Common myeloid progenitor, CD34-positive (primary cell): ENCODE results near the gene EFTUD2.

Experiments used
- CTCF ChIA-PET: fragments of 350-600 bp; sonication (Branson Sonifier 250); formaldehyde crosslinking; loops from one replicate; lab custom pipeline; 2021; ENCODE audit warnings: antibody characterized with exemption; lab: Charles Lee
- POLR2A ChIA-PET: fragments of 350-600 bp; sonication (Branson Sonifier 250); formaldehyde crosslinking; loops from one replicate; lab custom pipeline; 2021; ENCODE audit warnings: antibody characterized with exemption; lab: Charles Lee
- DNase-seq, 3 donors: peaks; one replicate each; pipeline versions ENCODE4 v3.0.0 to v3.0.0-alpha.2; 2013
- H3K27ac ChIP-seq, 2 experiments: 1 replicate in 1 of 2; 2 replicates in 1 of 2; pipeline ENCODE4 v1.7.0; 2013; ENCODE audit warnings: inconsistent platforms in 2 of 2, low read length in 2 of 2, mild to moderate bottlenecking in 2 of 2, low read depth in 1 of 2, moderate library complexity in 1 of 2; ENCODE audit not compliant: severe bottlenecking in 2 of 2, insufficient read depth in 1 of 2, poor library complexity in 1 of 2
- H3K27me3 ChIP-seq, 5 experiments: replicated peaks in 2 of 5; 1 replicate in 3 of 5; 2 replicates in 2 of 5; pipeline versions ENCODE4 v1.6.1 to v1.7.0; 2013; ENCODE audit warnings: low read length in 4 of 5, mild to moderate bottlenecking in 2 of 5, moderate library complexity in 2 of 5, inconsistent platforms in 1 of 5; ENCODE audit not compliant: insufficient read depth in 5 of 5, control insufficient read depth in 4 of 5
- H3K36me3 ChIP-seq, 4 experiments: 1 replicate in 2 of 4; 2 replicates in 2 of 4; pipeline versions ENCODE4 v1.6.1 to v1.7.0; 2013; ENCODE audit warnings: low read length in 3 of 4, control low read depth in 1 of 4, mild to moderate bottlenecking in 1 of 4; ENCODE audit not compliant: control insufficient read depth in 4 of 4, insufficient read depth in 4 of 4
- H3K4me1 ChIP-seq, 4 experiments: 1 replicate in 3 of 4; 2 replicates in 1 of 4; pipeline versions ENCODE4 v1.6.1 to v1.7.1; 2013; ENCODE audit warnings: low read length in 3 of 4, mild to moderate bottlenecking in 3 of 4, control low read depth in 1 of 4, inconsistent platforms in 1 of 4, moderate library complexity in 1 of 4; ENCODE audit not compliant: control insufficient read depth in 4 of 4, insufficient read depth in 4 of 4; ENCODE audit errors: control extremely low read depth in 1 of 4
- H3K4me3 ChIP-seq, 7 experiments: 1 replicate in 4 of 7; 2 replicates in 3 of 7; pipeline versions ENCODE4 v1.5.1 to v1.7.0; 2013; ENCODE audit warnings: mild to moderate bottlenecking in 7 of 7, low read length in 6 of 7, moderate library complexity in 6 of 7, inconsistent platforms in 2 of 7, low read depth in 2 of 7, control low read depth in 1 of 7; ENCODE audit not compliant: insufficient read depth in 4 of 7, control insufficient read depth in 1 of 7; ENCODE audit errors: extremely low read depth in 1 of 7
- H3K9me3 ChIP-seq, 5 experiments: 1 replicate in 4 of 5; 2 replicates in 1 of 5; pipeline versions ENCODE4 v1.6.1 to v1.7.1; 2013; ENCODE audit warnings: low read length in 4 of 5, mild to moderate bottlenecking in 2 of 5, inconsistent platforms in 1 of 5, low read depth in 1 of 5, moderate library complexity in 1 of 5; ENCODE audit not compliant: control insufficient read depth in 4 of 5, insufficient read depth in 2 of 5; ENCODE audit errors: control extremely low read depth in 1 of 5
- WGBS: methylation state at CpG from one replicate; pipeline ENCODE4 v1.1.5; 2013; ENCODE audit not compliant: insufficient coverage; 5-methylcytosine and 5-hydroxymethylcytosine counted together

Gene EFTUD2

GRCh38 chr17:44902135-44902760 is 3.0 kb upstream of the EFTUD2 start:
- DNase-seq, result no peak
- Histone ChIP-seq H3K4me1 (peaks cover 12 to 37% (median 27%) of the 10 kb centered on the region in 4 experiments), H3K27ac (no peak overlapping the region), H3K27me3 (no peaks in the 10 kb centered on the region), H3K36me3 (no peaks in the 10 kb centered on the region), H3K4me3 (no peak overlapping the region), H3K9me3 (no peaks in the 10 kb centered on the region)
- WGBS, result 94% methylated on average over 10 of the region's 17 CpGs
- CTCF ChIA-PET, result interaction anchor here (0.7 to 1.7 kb wide), 6 partner anchors 10 to 25 kb away, joined by 3 to 6 read pairs (median 4); partner anchors contain the start of gene GFAP
- POLR2A ChIA-PET, result interaction anchor here (1.1 kb wide), 1 partner anchor 28 kb away, joined by 3 read pairs; no protein-coding TSS in a partner anchor

- POLR2A ChIA-PET, result interaction anchor here (0.6 to 1.1 kb wide), 2 partner anchors 29 to 683 kb away, joined by 3 to 4 read pairs; no protein-coding TSS in a partner anchor
- DNase-seq, result no peak
- H3K36me3 ChIP-seq, result peaks cover 0 to 2% (median 0%) of the 10 kb centered on the region in 4 experiments
- peaks cover 12 to 38% (median 27%) of the 10 kb centered on the region in 4 experiments for H3K4me1 ChIP-seq
- 100% methylated on average over 3 of the region's 4 CpGs for WGBS
- no peaks in the 10 kb centered on the region for H3K27me3 ChIP-seq
- CTCF ChIA-PET, result interaction anchor here (1.1 to 3.6 kb wide), 4 partner anchors 9 to 121 kb away, joined by 3 to 16 read pairs (median 5); no protein-coding TSS in a partner anchor
- no peaks in the 10 kb centered on the region for H3K9me3 ChIP-seq
- H3K4me3 ChIP-seq, result no peak overlapping the region
- H3K27ac ChIP-seq, result no peak overlapping the region
These were observed 2.2 kb upstream of the EFTUD2 start for GRCh38 chr17:44901411-44901921.

- no peak overlapping the region for H3K4me3 ChIP-seq
- H3K27me3 ChIP-seq, result no peaks in the 10 kb centered on the region
- H3K27ac ChIP-seq, result no peak overlapping the region
- no peaks in the 10 kb centered on the region for H3K9me3 ChIP-seq
- ChIA-PET CTCF (interaction anchor here (1.1 to 3.6 kb wide), 3 partner anchors 9 to 121 kb away, joined by 3 to 16 read pairs (median 4); no protein-coding TSS in a partner anchor), POLR2A (interaction anchor here (0.6 to 1.1 kb wide), 2 partner anchors 30 to 683 kb away, joined by 3 to 4 read pairs; no protein-coding TSS in a partner anchor)
- peaks cover 0 to 3% (median 2%) of the 10 kb centered on the region in 4 experiments for H3K36me3 ChIP-seq
- DNase-seq, result peak in 2 of 3 donors; percentile 26 to 30
- no CpG with 5 or more reads among the region's 3 CpGs for WGBS
- H3K4me1 ChIP-seq, result peaks cover 12 to 38% (median 27%) of the 10 kb centered on the region in 4 experiments
These were observed 1.6 kb upstream of the EFTUD2 start for GRCh38 chr17:44900894-44901293.

- H3K4me1 ChIP-seq, result peaks cover 12 to 33% (median 25%) of the 10 kb centered on the region in 4 experiments
- DNase-seq, result peak; percentile 52 to 81 (median 81)
- peak overlapping the region; percentile 90 to 99 (median 92) for H3K4me3 ChIP-seq
- 0% methylated on average over 6 of the region's 7 CpGs for WGBS
- ChIA-PET CTCF (interaction anchor here (1.1 to 3.6 kb wide), 5 partner anchors 11 to 32 kb away, joined by 3 to 16 read pairs (median 9); no protein-coding TSS in a partner anchor), POLR2A (interaction anchor here (0.9 kb wide), 1 partner anchor 10 kb away, joined by 5 read pairs; no protein-coding TSS in a partner anchor)
- H3K27ac ChIP-seq, result peak overlapping the region; percentile 99 to 100
- H3K27me3 ChIP-seq, result no peaks in the 10 kb centered on the region
- no peaks in the 10 kb centered on the region for H3K9me3 ChIP-seq
- peaks cover 3 to 20% (median 11%) of the 10 kb centered on the region in 4 experiments for H3K36me3 ChIP-seq
These were observed 524 bp downstream of the EFTUD2 start for GRCh38 chr17:44898768-44899073.

GRCh38 chr17:44894642-44895041 is 4.6 kb downstream of the EFTUD2 start:
- H3K27me3 ChIP-seq, result no peaks in the 10 kb centered on the region
- no peak overlapping the region for H3K27ac ChIP-seq
- WGBS, result no CpG with 5 or more reads among the region's 4 CpGs
- ChIA-PET CTCF (interaction anchor here (0.9 to 1.8 kb wide), 3 partner anchors 10 to 204 kb away, joined by 3 to 4 read pairs (median 4); no protein-coding TSS in a partner anchor), POLR2A (no interaction called here)
- H3K4me3 ChIP-seq, result no peak overlapping the region
- DNase-seq, result no peak
- H3K9me3 ChIP-seq, result no peaks in the 10 kb centered on the region
- peaks cover 5 to 16% (median 11%) of the 10 kb centered on the region in 4 experiments for H3K4me1 ChIP-seq
- H3K36me3 ChIP-seq, result peaks cover 14 to 38% (median 27%) of the 10 kb centered on the region in 4 experiments

- no peak overlapping the region for H3K27ac ChIP-seq
- H3K27me3 ChIP-seq, result no peaks in the 10 kb centered on the region
- peaks cover 13 to 27% (median 22%) of the 10 kb centered on the region in 4 experiments for H3K4me1 ChIP-seq
- DNase-seq, result no peak
- POLR2A ChIA-PET, result interaction anchor here (0.6 kb wide), 2 partner anchors 55 to 111 kb away, joined by 3 read pairs; no protein-coding TSS in a partner anchor
- no peak overlapping the region for H3K4me3 ChIP-seq
- H3K9me3 ChIP-seq, result no peaks in the 10 kb centered on the region
- H3K36me3 ChIP-seq, result peaks cover 14 to 41% (median 28%) of the 10 kb centered on the region in 4 experiments
- CTCF ChIA-PET, result interaction anchor here (0.6 to 2.3 kb wide), 2 partner anchors 14 to 498 kb away, joined by 4 to 6 read pairs; no protein-coding TSS in a partner anchor
These were observed 7.0 kb downstream of the EFTUD2 start for GRCh38 chr17:44892250-44892649.
